ENCODE measurements around the gene MSRB3. TPM values are rescaled to one million over a fixed set of nuclear protein-coding genes. Genes with fewer than 3 reads are reported as not detected.

The MSRB3 gene
- total and polyA plus RNA-seq, 2 of the 8 experiments (the other 6 are each of a cell fraction or from before 2014, with no cell fraction given), result 0.32 to 1.2 TPM

DNA sequence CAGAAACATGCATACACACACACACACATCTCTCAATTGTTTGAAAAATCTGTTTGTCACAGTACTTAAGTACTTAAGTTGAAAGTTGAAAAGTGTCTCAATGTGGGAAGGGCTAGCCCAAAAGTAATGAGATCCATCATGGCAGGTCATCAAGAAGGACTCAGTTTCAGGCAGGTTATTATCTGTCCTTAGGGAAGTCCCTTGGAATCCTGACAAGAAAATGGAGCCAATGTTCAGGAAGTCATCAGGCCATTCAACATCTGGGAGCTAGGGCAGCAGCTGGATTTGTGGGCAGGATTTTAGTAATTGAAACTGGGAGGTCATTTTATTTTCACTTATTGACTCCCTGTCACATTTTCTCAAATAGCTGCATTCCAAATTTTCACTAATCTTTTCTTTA, 56.0 kb downstream of the MSRB3 start:
- FAIRE-seq, result no peak
- Histone ChIP-seq H4K91ac (replicated peaks; ENCODE audit: insufficient read length, low read length) (no peak overlapping the region), H3K4me2 (ENCODE audit: insufficient read depth in 1 of 2, low read depth in 2 of 2, low read length in 2 of 2) (no peak overlapping the region), H2BK12ac (ENCODE audit: low read depth, low read length) (no peak overlapping the region), H3K4me1 (replicated peaks in 1 of 4; ENCODE audit: control insufficient read depth in 3 of 4, insufficient read depth in 4 of 4, low read length in 3 of 4) (no peaks in the 10 kb centered on the region; a peak in 1 of 7 replicates), H2BK5ac (ENCODE audit: low read depth, low read length) (no peak overlapping the region), H3K79me2 (ENCODE audit: control insufficient read depth in 1 of 2, insufficient read depth in 2 of 2, low read length in 2 of 2) (no peaks in the 10 kb centered on the region), H3K27ac (ENCODE audit: low read depth, low read length) (no peak overlapping the region), H4K20me1 (replicated peaks in 1 of 2; ENCODE audit: control insufficient read depth in 1 of 2, insufficient read depth in 2 of 2, low read length in 2 of 2) (no peaks in the 10 kb centered on the region), H3K23me2 (ENCODE audit: low read depth, low read length) (no peaks in the 10 kb centered on the region; the same call in 1 of the 2 replicates), H3K36me3 (ENCODE audit: control insufficient read depth in 2 of 4, insufficient read depth in 4 of 4, low read length in 3 of 4) (no peaks in the 10 kb centered on the region), H3K79me1 (ENCODE audit: low read depth, low read length) (no peaks in the 10 kb centered on the region), H3K56ac (replicated peaks; ENCODE audit: insufficient read length, low read depth, low read length) (no peak overlapping the region), H3K9ac (replicated peaks in 1 of 4; ENCODE audit: extremely low read depth in 1 of 4, low read depth in 3 of 4, low read length in 3 of 4) (no peak overlapping the region), H4K5ac (ENCODE audit: insufficient read length, low read depth, low read length) (no peak overlapping the region), H3K14ac (ENCODE audit: insufficient read length) (no peak overlapping the region), H3K23ac (ENCODE audit: insufficient read length) (no peak overlapping the region), H2AFZ (ENCODE audit: low read length) (0 out of 2 replicates have a peak overlapping the region, but pooled peaks have one; percentile 40), H3K27me3 (replicated peaks in 1 of 4; ENCODE audit: control insufficient read depth in 3 of 4, extremely low read depth in 1 of 4, insufficient read depth in 3 of 4, low read length in 3 of 4) (no peaks in the 10 kb centered on the region), H3K4me3 (ENCODE audit: extremely low read depth in 1 of 4, insufficient read depth in 2 of 4, low read depth in 3 of 4, low read length in 4 of 4) (no peak overlapping the region), H4K8ac (ENCODE audit: extremely low read depth, insufficient read depth, low read length) (no peak overlapping the region), H2AK5ac (ENCODE audit: low read depth, low read length) (no peak overlapping the region), H2BK15ac (ENCODE audit: low read length) (no peak overlapping the region), H3K9me3 (ENCODE audit: insufficient read depth in 2 of 2, low read depth in 1 of 2, low read length in 1 of 2) (no peaks in the 10 kb centered on the region), H2BK120ac (replicated peaks; ENCODE audit: low read depth, low read length) (no peak overlapping the region), H2BK20ac (ENCODE audit: low read length) (no peak overlapping the region), H3K4ac (replicated peaks; ENCODE audit: insufficient read length, low read depth, low read length) (no peak overlapping the region), H3K18ac (ENCODE audit: extremely low read depth, low read length) (no peak overlapping the region)
- POLR2A ChIA-PET (ENCODE audit: partially characterized antibody), result no interaction called here
- CTCF ChIA-PET (ENCODE audit: partially characterized antibody), result interaction anchor here (0.8 to 1.2 kb wide), 3 partner anchors 33 to 268 kb away, joined by 3 to 4 read pairs (median 4); no protein-coding TSS in a partner anchor
- no peak for DNase-seq (ENCODE audit: low read depth in 1 of 2, low spot score in 2 of 2)
- no peak for TF ChIP-seq ZNF274 (IDR thresholded peaks at IDR 0.05; ENCODE audit: borderline replicate concordance, extremely low read depth, low read length)
